Measurements from ENCODE around the gene PACC1.

DNA sequence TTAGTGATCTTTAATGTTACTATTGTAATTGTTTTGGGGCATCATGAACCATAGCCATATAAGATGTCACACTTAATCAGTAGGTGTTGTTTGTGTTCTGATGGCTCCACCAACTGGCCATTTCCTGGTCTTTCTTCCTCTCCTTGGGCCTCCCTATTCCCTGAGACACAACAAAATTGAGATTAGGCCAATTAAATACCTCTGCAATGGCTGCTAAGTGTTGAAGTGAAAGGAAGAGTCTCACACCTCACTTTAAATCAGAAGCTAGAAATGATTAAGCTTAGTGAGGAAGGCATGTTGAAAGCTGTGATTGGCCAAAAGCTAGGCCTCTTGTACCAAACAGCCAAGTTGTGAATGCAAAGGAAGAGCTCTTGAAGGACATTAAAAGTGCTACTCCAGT, 98.8 kb downstream of the PACC1 start:
- no peak for TF ChIP-seq POLR2A (IDR thresholded peaks at IDR 0.05)
- TF ChIP-seq, protein P1, sequence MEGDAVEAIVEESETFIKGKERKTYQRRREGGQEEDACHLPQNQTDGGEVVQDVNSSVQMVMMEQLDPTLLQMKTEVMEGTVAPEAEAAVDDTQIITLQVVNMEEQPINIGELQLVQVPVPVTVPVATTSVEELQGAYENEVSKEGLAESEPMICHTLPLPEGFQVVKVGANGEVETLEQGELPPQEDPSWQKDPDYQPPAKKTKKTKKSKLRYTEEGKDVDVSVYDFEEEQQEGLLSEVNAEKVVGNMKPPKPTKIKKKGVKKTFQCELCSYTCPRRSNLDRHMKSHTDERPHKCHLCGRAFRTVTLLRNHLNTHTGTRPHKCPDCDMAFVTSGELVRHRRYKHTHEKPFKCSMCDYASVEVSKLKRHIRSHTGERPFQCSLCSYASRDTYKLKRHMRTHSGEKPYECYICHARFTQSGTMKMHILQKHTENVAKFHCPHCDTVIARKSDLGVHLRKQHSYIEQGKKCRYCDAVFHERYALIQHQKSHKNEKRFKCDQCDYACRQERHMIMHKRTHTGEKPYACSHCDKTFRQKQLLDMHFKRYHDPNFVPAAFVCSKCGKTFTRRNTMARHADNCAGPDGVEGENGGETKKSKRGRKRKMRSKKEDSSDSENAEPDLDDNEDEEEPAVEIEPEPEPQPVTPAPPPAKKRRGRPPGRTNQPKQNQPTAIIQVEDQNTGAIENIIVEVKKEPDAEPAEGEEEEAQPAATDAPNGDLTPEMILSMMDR (IDR thresholded peaks at IDR 0.05) = peak in 6 of 12 donors; percentile 15 to 45 (median 26)
